ENCODE data around the gene C7orf57.
"Not testable (repeated sequence)": the region's sequence is repeated elsewhere in the genome, so short reads cannot be mapped to it uniquely, and the experiment has no call there.

Gene C7orf57

GRCh38 chr7:48038815-48039506 lies 3.6 kb downstream of the C7orf57 start:
- DNase-seq = no peak

- no peak for DNase-seq
Observed at GRCh38 chr7:48040944-48041652, 5.8 kb downstream of the C7orf57 start.

GRCh38 chr7:48041653-48041970 lies 6.3 kb downstream of the C7orf57 start:
- no peak for DNase-seq

GRCh38 chr7:48042216-48042615 lies 6.9 kb downstream of the C7orf57 start:
- no peak for DNase-seq

GRCh38 chr7:48042636-48043035 lies 7.3 kb downstream of the C7orf57 start:
- no peak for DNase-seq

GRCh38 chr7:48045195-48045765 lies 9.9 kb downstream of the C7orf57 start:
- no peak for DNase-seq

- no peak for DNase-seq
Observed at GRCh38 chr7:48046458-48046857, 11.1 kb downstream of the C7orf57 start.

- no peak for DNase-seq
Observed at GRCh38 chr7:48048113-48048512, 12.8 kb downstream of the C7orf57 start.

GRCh38 chr7:48049850-48050249 lies 14.5 kb downstream of the C7orf57 start:
- no peak for DNase-seq

- DNase-seq = no peak
Observed at GRCh38 chr7:48052748-48053147, 17.4 kb downstream of the C7orf57 start.

GRCh38 chr7:48053736-48054135 lies 18.4 kb downstream of the C7orf57 start:
- no peak for DNase-seq

GRCh38 chr7:48058990-48059389 lies 23.6 kb downstream of the C7orf57 start:
- DNase-seq = no peak

GRCh38 chr7:48059706-48060105 lies 24.4 kb downstream of the C7orf57 start:
- DNase-seq = no peak

- DNase-seq = no peak
Observed at GRCh38 chr7:48063985-48064384, 28.6 kb downstream of the C7orf57 start.

- no peak for DNase-seq
Observed at GRCh38 chr7:48067475-48067874, 32.1 kb downstream of the C7orf57 start.

GRCh38 chr7:48074204-48074654 lies 38.9 kb downstream of the C7orf57 start:
- no peak for DNase-seq

- no peak for DNase-seq
Observed at GRCh38 chr7:48077423-48077822, 42.1 kb downstream of the C7orf57 start.

GRCh38 chr7:48078470-48078869 lies 43.1 kb downstream of the C7orf57 start:
- DNase-seq = no peak

GRCh38 chr7:48082378-48082777 lies 47.0 kb downstream of the C7orf57 start:
- not testable (repeated sequence) for DNase-seq

- no peak for DNase-seq
Observed at GRCh38 chr7:48083114-48083830, 47.9 kb downstream of the C7orf57 start.

- DNase-seq = no peak
Observed at GRCh38 chr7:48084727-48085432, 49.5 kb downstream of the C7orf57 start.

- no peak for DNase-seq
Observed at GRCh38 chr7:48085433-48085791, 50.1 kb downstream of the C7orf57 start.

- DNase-seq = no peak
Observed at GRCh38 chr7:48085942-48086341, 50.6 kb downstream of the C7orf57 start.

Data from midbrain (tissue), 1 donor.